Measurements from ENCODE around the gene MRPL16.

Gene MRPL16

GRCh38 chr11:59769828-59770227 is 40.8 kb downstream of the MRPL16 start:
- DNase-seq, result no peak

GRCh38 chr11:59769111-59769510 is 41.5 kb downstream of the MRPL16 start:
- DNase-seq, result no peak

- no peak for DNase-seq
Observed at GRCh38 chr11:59767225-59767611, 43.4 kb downstream of the MRPL16 start.

GRCh38 chr11:59766542-59767224 is 43.9 kb downstream of the MRPL16 start:
- DNase-seq, result no peak

- no peak for DNase-seq
Observed at GRCh38 chr11:59765068-59765735, 45.4 kb downstream of the MRPL16 start.

- no peak for DNase-seq
Observed at GRCh38 chr11:59761993-59762392, 48.6 kb downstream of the MRPL16 start.

GRCh38 chr11:59760771-59761170 is 49.8 kb downstream of the MRPL16 start:
- no peak for DNase-seq

GRCh38 chr11:59759900-59760299 is 50.7 kb downstream of the MRPL16 start:
- DNase-seq, result no peak

GRCh38 chr11:59758401-59759037 is 52.1 kb downstream of the MRPL16 start:
- no peak for DNase-seq

GRCh38 chr11:59756845-59757244 is 53.7 kb downstream of the MRPL16 start:
- DNase-seq, result no peak

- DNase-seq, result no peak
Observed at GRCh38 chr11:59756558-59756840, 54.1 kb downstream of the MRPL16 start.
